Keratinocyte (primary cell): ENCODE results near the gene CNIH2. TPM values are rescaled to one million over a fixed set of nuclear protein-coding genes. Genes with fewer than 3 reads are reported as not detected.
"Not testable (repeated sequence)": the region's sequence is repeated elsewhere in the genome, so short reads cannot be mapped to it uniquely, and the experiment has no call there.

ENCODE experiments used
- DNase-seq: peaks from one replicate; pipeline ENCODE4 v3.0.0-alpha.2; 2011; ENCODE audit warnings: low read depth, missing footprints, low spot score
- FAIRE-seq: peaks from 2 replicates; lab custom pipeline; 2011; peaks lifted over from hg19 to GRCh38; lab: Jason Lieb, UNC
- H2AFZ ChIP-seq: 2 replicates; pipeline ENCODE4 v1.6.0; 2012; ENCODE audit warnings: low read length, control low read depth, inconsistent platforms; ENCODE audit not compliant: control insufficient read depth
- H3K27ac ChIP-seq: 2 replicates; pipeline ENCODE4 v1.5.1; 2011; ENCODE audit warnings: low read length; ENCODE audit not compliant: control insufficient read depth, insufficient read depth
- H3K27me3 ChIP-seq: 3 replicates; pipeline ENCODE4 v1.6.0; 2011; ENCODE audit warnings: low read length; ENCODE audit not compliant: control insufficient read depth, insufficient read depth; ENCODE audit errors: extremely low read depth
- H3K36me3 ChIP-seq, 2 experiments: 2 replicates in 1 of 2; 3 replicates in 1 of 2; pipeline ENCODE4 v1.5.1; 2011; ENCODE audit warnings: low read length in 2 of 2, mild to moderate bottlenecking in 1 of 2; ENCODE audit not compliant: control insufficient read depth in 2 of 2, insufficient read depth in 2 of 2; ENCODE audit errors: extremely low read depth in 1 of 2
- H3K4me1 ChIP-seq: 3 replicates; pipeline ENCODE4 v1.5.1; 2011; ENCODE audit warnings: low read length; ENCODE audit not compliant: control insufficient read depth, insufficient read depth; ENCODE audit errors: extremely low read depth
- H3K4me2 ChIP-seq: 3 replicates; pipeline ENCODE4 v1.6.0; 2011; ENCODE audit warnings: low read depth, low read length; ENCODE audit not compliant: control insufficient read depth, insufficient read depth; ENCODE audit errors: extremely low read depth
- H3K4me3 ChIP-seq, 3 experiments: fragments of 200-600 bp in 1 of 3; sonication (generic) in 1 of 3; 2 replicates in 2 of 3; 3 replicates in 1 of 3; pipeline ENCODE4 v1.5.1; 2011 to 2016; ENCODE audit warnings: low read length in 3 of 3, mild to moderate bottlenecking in 3 of 3, control low read depth in 2 of 3, inconsistent platforms in 1 of 3, low read depth in 1 of 3, mixed read lengths in 1 of 3, mixed run types in 1 of 3, moderate library complexity in 1 of 3; ENCODE audit not compliant: control insufficient read depth in 2 of 3, insufficient read depth in 2 of 3; ENCODE audit errors: extremely low read depth in 1 of 3
- H3K79me2 ChIP-seq: 2 replicates; pipeline ENCODE4 v1.6.0; 2012; ENCODE audit warnings: low read length; ENCODE audit not compliant: control insufficient read depth, insufficient read depth
- H3K9ac ChIP-seq: 3 replicates; pipeline ENCODE4 v1.6.0; 2011; ENCODE audit warnings: low read length; ENCODE audit not compliant: control insufficient read depth, insufficient read depth; ENCODE audit errors: extremely low read depth
- H3K9me1 ChIP-seq: 3 replicates; pipeline ENCODE4 v1.6.0; 2011; ENCODE audit warnings: low read length; ENCODE audit not compliant: control insufficient read depth, insufficient read depth; ENCODE audit errors: extremely low read depth
- H3K9me3 ChIP-seq: 2 replicates; pipeline ENCODE4 v1.5.1; 2012; ENCODE audit warnings: low read depth, low read length; ENCODE audit not compliant: control insufficient read depth
- H4K20me1 ChIP-seq: 3 replicates; pipeline ENCODE4 v1.6.0; 2011; ENCODE audit warnings: low read length; ENCODE audit not compliant: control insufficient read depth, insufficient read depth; ENCODE audit errors: extremely low read depth
- EZH2 ChIP-seq: IDR thresholded peaks from one replicate; pipeline ENCODE4 v1.6.1; 2012; ENCODE audit warnings: inconsistent platforms, mild to moderate bottlenecking, low read length, moderate library complexity
- dilution Hi-C: fragments of 300-500 bp; cut with MboI; formaldehyde crosslinking; loops from one replicate; pipeline ENCODE4 v1.7.0; 2020; ENCODE audit warnings: low sequenced_read_pairs; ENCODE audit not compliant: extremely low pct_ligation_motif_present
- polyA plus RNA-seq, 5 experiments: library from polyadenylated mRNA; depleted of rRNA in 3 of 5; stranded (reverse) in 3 of 5; stranded (forward) in 1 of 5; unstranded in 1 of 5; fragments of >200 nt; gene quantifications; 1 replicate in 1 of 5; 2 replicates in 3 of 5; 3 replicates in 1 of 5; pipeline versions ENCODE4 v1.2.1 to v1.2.3, GENCODE V29; 2011 to 2012; ENCODE audit warnings: missing spikeins in 2 of 5, low read depth in 1 of 5, low replicate concordance in 1 of 5
- TF ChIP-seq, protein P1 (sequence below), 3 experiments: IDR thresholded peaks in 1 of 3; conservative IDR thresholded peaks in 1 of 3; optimal IDR thresholded peaks in 1 of 3; 2 replicates in 2 of 3; 3 replicates in 1 of 3; pipeline versions ENCODE3 to v1.5.1; 2011; ENCODE audit warnings: low read length in 3 of 3, mild to moderate bottlenecking in 3 of 3, moderate library complexity in 2 of 3, control low read depth in 1 of 3, inconsistent platforms in 1 of 3; ENCODE audit not compliant: insufficient read depth in 2 of 3; ENCODE audit errors: extremely low read depth in 1 of 3

CNIH2 gene
- polyA plus RNA-seq, 1 donor (not counting 4 experiments of a cell fraction or from before 2014, with no cell fraction given) = 0.17 TPM

GRCh38 chr11:66317723-66318599 lies 40.0 kb downstream of the CNIH2 start:
- no peak for TF ChIP-seq EZH2
- TF ChIP-seq, protein P1, sequence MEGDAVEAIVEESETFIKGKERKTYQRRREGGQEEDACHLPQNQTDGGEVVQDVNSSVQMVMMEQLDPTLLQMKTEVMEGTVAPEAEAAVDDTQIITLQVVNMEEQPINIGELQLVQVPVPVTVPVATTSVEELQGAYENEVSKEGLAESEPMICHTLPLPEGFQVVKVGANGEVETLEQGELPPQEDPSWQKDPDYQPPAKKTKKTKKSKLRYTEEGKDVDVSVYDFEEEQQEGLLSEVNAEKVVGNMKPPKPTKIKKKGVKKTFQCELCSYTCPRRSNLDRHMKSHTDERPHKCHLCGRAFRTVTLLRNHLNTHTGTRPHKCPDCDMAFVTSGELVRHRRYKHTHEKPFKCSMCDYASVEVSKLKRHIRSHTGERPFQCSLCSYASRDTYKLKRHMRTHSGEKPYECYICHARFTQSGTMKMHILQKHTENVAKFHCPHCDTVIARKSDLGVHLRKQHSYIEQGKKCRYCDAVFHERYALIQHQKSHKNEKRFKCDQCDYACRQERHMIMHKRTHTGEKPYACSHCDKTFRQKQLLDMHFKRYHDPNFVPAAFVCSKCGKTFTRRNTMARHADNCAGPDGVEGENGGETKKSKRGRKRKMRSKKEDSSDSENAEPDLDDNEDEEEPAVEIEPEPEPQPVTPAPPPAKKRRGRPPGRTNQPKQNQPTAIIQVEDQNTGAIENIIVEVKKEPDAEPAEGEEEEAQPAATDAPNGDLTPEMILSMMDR (optimal IDR thresholded peaks at IDR 0.05 in 1 of 3, IDR thresholded peaks at IDR 0.05 in 1 of 3, conservative IDR thresholded peaks at IDR 0.05 in 1 of 3; ENCODE audit: extremely low read depth in 1 of 3, insufficient read depth in 2 of 3, low read length in 3 of 3) = no peak
- Histone ChIP-seq H4K20me1 (no peaks in the 10 kb centered on the region), H2AFZ (no peak overlapping the region), H3K4me1 (peaks cover 13% of the 10 kb centered on the region), H3K4me2 (peak overlapping the region; percentile 22), H3K79me2 (no peaks in the 10 kb centered on the region), H3K4me3 (no peak overlapping the region), H3K9me1 (no peaks in the 10 kb centered on the region), H3K27ac (no peak overlapping the region), H3K9ac (no peak overlapping the region), H3K9me3 (no peaks in the 10 kb centered on the region), H3K36me3 (no peaks in the 10 kb centered on the region), H3K27me3 (peaks cover 11% of the 10 kb centered on the region)
- dilution Hi-C loops = no loop called here
- DNase-seq = no peak
- peak; percentile 77 for FAIRE-seq

GRCh38 chr11:66318600-66318970 lies 40.6 kb downstream of the CNIH2 start:
- Histone ChIP-seq H3K79me2 (no peaks in the 10 kb centered on the region), H3K36me3 (no peaks in the 10 kb centered on the region), H2AFZ (no peak overlapping the region), H4K20me1 (no peaks in the 10 kb centered on the region), H3K9me1 (no peaks in the 10 kb centered on the region), H3K27me3 (peaks cover 11% of the 10 kb centered on the region), H3K9me3 (no peaks in the 10 kb centered on the region), H3K4me2 (no peak overlapping the region), H3K4me3 (no peak overlapping the region), H3K27ac (no peak overlapping the region), H3K4me1 (peaks cover 13% of the 10 kb centered on the region), H3K9ac (no peak overlapping the region)
- DNase-seq (no peak), FAIRE-seq (no peak)
- dilution Hi-C loops = no loop called here
- TF ChIP-seq, protein P1 (optimal IDR thresholded peaks at IDR 0.05 in 1 of 3, IDR thresholded peaks at IDR 0.05 in 1 of 3, conservative IDR thresholded peaks at IDR 0.05 in 1 of 3; ENCODE audit: extremely low read depth in 1 of 3, insufficient read depth in 2 of 3, low read length in 3 of 3) = no peak
- no peak for TF ChIP-seq EZH2

DNA sequence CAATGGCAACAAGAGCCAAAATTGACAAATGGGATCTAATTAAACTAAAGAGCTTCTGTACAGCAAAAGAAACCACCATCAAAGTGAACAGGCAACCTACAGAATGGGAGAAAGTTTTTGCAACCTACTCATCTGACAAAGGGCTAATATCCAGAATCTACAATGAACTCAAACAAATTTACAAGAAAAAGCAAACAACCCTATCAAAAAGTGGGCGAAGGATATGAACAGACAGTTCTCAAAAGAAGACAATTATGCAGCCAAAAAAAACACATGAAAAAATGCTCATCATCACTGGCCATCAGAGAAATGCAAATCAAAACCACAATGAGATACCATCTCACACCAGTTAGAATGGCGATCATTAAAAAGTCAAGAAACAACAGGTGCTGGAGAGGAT lies 42.3 kb downstream of the CNIH2 start:
- H3K36me3 ChIP-seq, FAIRE-seq, H3K79me2 ChIP-seq, H3K9me1 ChIP-seq, H3K4me3 ChIP-seq, H3K9ac ChIP-seq, H3K9me3 ChIP-seq, DNase-seq, H2AFZ ChIP-seq, H3K4me2 ChIP-seq, H3K27ac ChIP-seq, H4K20me1 ChIP-seq, dilution Hi-C loops: not testable (repeated sequence)
- Histone ChIP-seq H3K27me3 (peaks cover 11% of the 10 kb centered on the region), H3K4me1 (peaks cover 22% of the 10 kb centered on the region)
